Sigmoid colon (tissue), 7 donors: ENCODE data around the gene DNM2. TPM values are rescaled to one million over a fixed set of nuclear protein-coding genes. Genes with fewer than 3 reads are reported as not detected.

Experiments
- DNase-seq: peaks from one replicate; pipeline ENCODE4 v3.0.0-alpha.2; 2019
- H3K27ac ChIP-seq, 4 donors: fragments of 200-600 bp; sonication (generic); one replicate each; pipeline ENCODE4 v1.5.1; 2016 to 2019; ENCODE audit warnings: mild to moderate bottlenecking in 1 of 4
- H3K27me3 ChIP-seq, 3 donors: fragments of 200-600 bp; sonication (generic); one replicate each; pipeline ENCODE4 v1.5.1; 2019; ENCODE audit warnings: mild to moderate bottlenecking in 1 of 3
- H3K36me3 ChIP-seq, 4 donors: fragments of 200-600 bp; sonication (generic); one replicate each; pipeline ENCODE4 v1.5.1; 2016 to 2019
- H3K4me1 ChIP-seq, 4 donors: fragments of 200-600 bp; sonication (generic); one replicate each; pipeline ENCODE4 v1.5.1; 2017 to 2019
- H3K4me3 ChIP-seq, 4 donors: fragments of 200-600 bp; sonication (generic); one replicate each; pipeline ENCODE4 v1.5.1; 2017 to 2019; ENCODE audit warnings: mild to moderate bottlenecking in 2 of 4, moderate library complexity in 1 of 4
- H3K9me3 ChIP-seq, 4 donors: fragments of 200-600 bp in 3 of 4; sonication (generic) in 3 of 4; one replicate each; pipeline versions ENCODE4 v1.5.1 to v1.6.1; 2013 to 2019
- EP300 ChIP-seq, 4 donors: sonication (generic); formaldehyde crosslinking; IDR thresholded peaks; one replicate each; pipeline ENCODE4 v1.6.1; 2017; ENCODE audit warnings: antibody characterized with exemption in 4 of 4
- POLR2A ChIP-seq, 2 donors: fragments of 450-650 bp; IDR thresholded peaks; one replicate each; pipeline ENCODE4 v1.6.1; 2016; ENCODE audit warnings: antibody characterized with exemption in 2 of 2, mild to moderate bottlenecking in 2 of 2, moderate library complexity in 2 of 2
- POLR2AphosphoS5 ChIP-seq, 4 donors: sonication (generic); formaldehyde crosslinking; IDR thresholded peaks; one replicate each; pipeline ENCODE4 v1.6.1; 2017; ENCODE audit warnings: antibody characterized with exemption in 4 of 4
- WGBS, 2 donors: extraction: QIAGEN DNeasy Blood & Tissue Kit; methylation state at CpG; one replicate each; pipeline ENCODE4 v1.1.7; 2013; 5-methylcytosine and 5-hydroxymethylcytosine counted together
- intact Hi-C: fragments of 100-400 bp; cut with DNase I; formaldehyde crosslinking; loops from one replicate; pipeline ENCODE4 v1.15.1; 2023
- polyA plus RNA-seq, 3 donors: library from polyadenylated mRNA; stranded (reverse); fragments of 200-250 nt; gene quantifications; one replicate each; pipeline ENCODE4 v1.2.3, GENCODE V29; 2013
- total RNA-seq, 4 donors: library from RNA; depleted of rRNA; stranded (reverse); fragments of >200 nt; gene quantifications; one replicate each; pipeline ENCODE4 v1.1.0, GENCODE V29; 2016
- TF ChIP-seq, protein P1 (sequence below), 4 experiments: fragments of 450-650 bp in 3 of 4; fragments of 200-600 bp in 1 of 4; IDR thresholded peaks; one replicate each; pipeline ENCODE4 v1.5.1; 2016 to 2019; ENCODE audit warnings: antibody characterized with exemption in 4 of 4, mild to moderate bottlenecking in 3 of 4, moderate library complexity in 2 of 4
- donor health status: healthy with polysubstance abuse.
- donor health status: Bipolar disorder and iron deficiency.
- donor health status: healthy.

The DNM2 gene
- total and polyA plus RNA-seq, 7 donors: 53.2 to 326 (median 96.7) TPM

DNA sequence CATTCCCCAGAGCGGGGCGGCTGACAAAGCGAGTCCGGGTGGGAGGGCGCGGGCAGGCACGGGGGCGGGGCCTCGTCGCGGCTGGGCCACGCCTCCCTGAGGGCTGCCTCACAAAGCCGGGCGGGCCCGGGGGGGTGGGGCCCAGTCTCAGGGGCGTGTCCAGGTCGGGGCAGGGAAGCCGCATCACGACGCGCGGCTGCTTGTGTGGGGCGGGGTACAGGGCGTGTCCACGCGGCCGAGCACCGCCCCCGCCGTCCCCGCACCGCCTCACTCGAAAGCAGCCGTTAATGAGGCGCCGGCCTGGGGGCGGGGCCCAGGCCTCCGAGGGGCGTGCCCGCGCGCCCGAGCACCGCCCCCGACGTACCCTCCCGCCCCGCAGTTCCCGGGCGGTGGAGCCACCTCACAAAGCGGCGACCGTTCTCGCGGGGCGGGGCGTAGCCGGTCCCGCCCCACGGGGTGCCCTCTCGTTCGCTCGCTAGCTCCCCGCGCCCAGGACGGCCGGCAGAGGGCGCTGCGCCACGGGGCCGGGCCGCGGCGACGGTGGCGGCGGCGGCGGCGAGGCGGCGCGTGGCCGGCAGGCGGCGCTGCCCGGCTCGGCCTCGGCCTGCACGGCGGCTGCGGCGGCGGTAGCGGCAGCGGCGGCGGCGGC is 153.2 kb downstream of the DNM2 start, which contains the start of gene CARM1:
Gene CARM1 (plus strand): TSS at position 599 of the 649 bp plus-strand sequence. CDS start 150 bp downstream, outside the sequence.
- 0 to 1% methylated on average over 99 of the region's 99 CpGs for WGBS, 2 donors
- Histone ChIP-seq H3K4me3 (peak within 1 kb of the TSS; percentile 70 to 98 (median 96)), H3K27ac (peak within 1 kb of the TSS; percentile 80 to 96 (median 91)), H3K36me3 (no peaks in the 10 kb centered on the region), H3K27me3 (no peaks in the 10 kb centered on the region), H3K4me1 (peaks cover 0 to 43% (median 29%) of the 10 kb centered on the region in 4 donors), H3K9me3 (no peaks in the 10 kb centered on the region)
- no peak for TF ChIP-seq POLR2A (IDR thresholded peaks at IDR 0.05)
- peak in 1 of 4 donors; percentile 13 for TF ChIP-seq POLR2AphosphoS5 (IDR thresholded peaks at IDR 0.05)
- no peak for TF ChIP-seq EP300 (IDR thresholded peaks at IDR 0.05)
- TF ChIP-seq, protein P1, sequence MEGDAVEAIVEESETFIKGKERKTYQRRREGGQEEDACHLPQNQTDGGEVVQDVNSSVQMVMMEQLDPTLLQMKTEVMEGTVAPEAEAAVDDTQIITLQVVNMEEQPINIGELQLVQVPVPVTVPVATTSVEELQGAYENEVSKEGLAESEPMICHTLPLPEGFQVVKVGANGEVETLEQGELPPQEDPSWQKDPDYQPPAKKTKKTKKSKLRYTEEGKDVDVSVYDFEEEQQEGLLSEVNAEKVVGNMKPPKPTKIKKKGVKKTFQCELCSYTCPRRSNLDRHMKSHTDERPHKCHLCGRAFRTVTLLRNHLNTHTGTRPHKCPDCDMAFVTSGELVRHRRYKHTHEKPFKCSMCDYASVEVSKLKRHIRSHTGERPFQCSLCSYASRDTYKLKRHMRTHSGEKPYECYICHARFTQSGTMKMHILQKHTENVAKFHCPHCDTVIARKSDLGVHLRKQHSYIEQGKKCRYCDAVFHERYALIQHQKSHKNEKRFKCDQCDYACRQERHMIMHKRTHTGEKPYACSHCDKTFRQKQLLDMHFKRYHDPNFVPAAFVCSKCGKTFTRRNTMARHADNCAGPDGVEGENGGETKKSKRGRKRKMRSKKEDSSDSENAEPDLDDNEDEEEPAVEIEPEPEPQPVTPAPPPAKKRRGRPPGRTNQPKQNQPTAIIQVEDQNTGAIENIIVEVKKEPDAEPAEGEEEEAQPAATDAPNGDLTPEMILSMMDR (IDR thresholded peaks at IDR 0.05): peak in 1 of 4 experiments; percentile 41
- intact Hi-C loops: loop anchor here (2.0 kb wide), 1 partner anchor 34 kb away; the partner anchor contains the start of gene TMED1
- peak; percentile 100 for DNase-seq

GRCh38 chr19:10871711-10872545 is 154.0 kb downstream of the DNM2 start:
- Histone ChIP-seq H3K27ac (peak overlapping the region; percentile 78 to 96 (median 91)), H3K27me3 (no peaks in the 10 kb centered on the region), H3K36me3 (no peaks in the 10 kb centered on the region), H3K4me3 (peak overlapping the region; percentile 70 to 98 (median 96)), H3K9me3 (no peaks in the 10 kb centered on the region), H3K4me1 (peaks cover 0 to 52% (median 37%) of the 10 kb centered on the region in 4 donors)
- 1% methylated on average over 90 of the region's 90 CpGs for WGBS, 2 donors
- peak; percentile 83 for DNase-seq
- intact Hi-C loops: loop anchor here (2.0 kb wide), 2 partner anchors 35 to 57 kb away; partner anchors contain the start of genes TIMM29, TMED1 and YIPF2
- TF ChIP-seq, protein P1 (IDR thresholded peaks at IDR 0.05): peak in 2 of 4 experiments; percentile 14 to 17
- TF ChIP-seq EP300 (IDR thresholded peaks at IDR 0.05): no peak

DNA sequence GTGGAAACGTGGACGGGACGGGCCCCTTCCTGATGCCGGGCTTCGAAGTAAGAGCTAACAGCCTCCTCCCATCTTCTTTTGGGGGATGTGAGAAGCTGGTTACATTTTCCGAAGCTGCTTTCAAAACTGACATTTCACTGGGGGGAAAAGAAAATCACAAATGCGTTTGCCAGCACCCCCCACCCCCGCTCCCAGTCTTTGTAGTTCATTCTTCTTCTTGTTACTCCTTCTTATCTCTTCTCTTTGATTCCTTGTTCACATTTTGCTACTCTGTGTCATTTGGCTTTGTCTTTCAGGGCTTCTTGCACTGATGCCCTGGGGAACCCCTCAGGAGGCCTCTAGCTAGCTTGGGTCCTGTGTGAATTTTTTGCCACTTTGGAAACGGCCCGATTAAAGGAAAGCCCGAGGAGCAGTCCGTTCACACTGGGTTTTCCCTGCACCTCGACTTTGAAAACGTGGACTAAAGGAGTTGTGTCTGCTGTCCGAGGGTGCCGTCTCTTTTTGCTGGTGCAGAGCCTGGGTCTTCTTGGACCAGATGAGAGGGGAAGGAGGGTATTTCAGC is 154.7 kb downstream of the DNM2 start:
- no peak for DNase-seq
- intact Hi-C loops: loop anchor here (2.0 kb wide), 1 partner anchor 56 kb away; the partner anchor contains the start of genes TIMM29 and YIPF2
- TF ChIP-seq POLR2AphosphoS5 (IDR thresholded peaks at IDR 0.05) (no peak), EP300 (IDR thresholded peaks at IDR 0.05) (no peak), POLR2A (IDR thresholded peaks at IDR 0.05) (no peak)
- TF ChIP-seq, protein P1 (IDR thresholded peaks at IDR 0.05): no peak
- no peaks in the 10 kb centered on the region for H3K9me3 ChIP-seq
- H3K4me1 ChIP-seq: peaks cover 0 to 59% (median 44%) of the 10 kb centered on the region in 4 donors
- peak overlapping the region; percentile 78 to 96 (median 91) for H3K27ac ChIP-seq
- peak overlapping the region; percentile 70 to 98 (median 96) for H3K4me3 ChIP-seq
- no peaks in the 10 kb centered on the region for H3K27me3 ChIP-seq
- 10 to 15% methylated on average over 16 of the region's 16 CpGs for WGBS, 2 donors
- H3K36me3 ChIP-seq: no peaks in the 10 kb centered on the region

GRCh38 chr19:10874024-10874423 is 156.1 kb downstream of the DNM2 start:
- no peak for DNase-seq
- no peaks in the 10 kb centered on the region for H3K36me3 ChIP-seq
- no peak overlapping the region for H3K4me3 ChIP-seq
- no peaks in the 10 kb centered on the region for H3K9me3 ChIP-seq
- WGBS, 2 donors: 13 to 72% methylated on average over 1 of the region's 1 CpG
- no peak for TF ChIP-seq EP300 (IDR thresholded peaks at IDR 0.05)
- TF ChIP-seq POLR2AphosphoS5 (IDR thresholded peaks at IDR 0.05): no peak
- no peak for TF ChIP-seq POLR2A (IDR thresholded peaks at IDR 0.05)
- TF ChIP-seq, protein P1 (IDR thresholded peaks at IDR 0.05): no peak
- intact Hi-C loops: no loop called here
- H3K27me3 ChIP-seq: no peaks in the 10 kb centered on the region
- peaks cover 0 to 71% (median 55%) of the 10 kb centered on the region in 4 donors for H3K4me1 ChIP-seq
- peak overlapping the region in 1 of 4 donors; percentile 31 for H3K27ac ChIP-seq
